Liver (tissue), 9 donors: ENCODE data around the gene INTS12. TPM values are rescaled to one million over a fixed set of nuclear protein-coding genes. Genes with fewer than 3 reads are reported as not detected.

Experiments
- DNase-seq: peaks from one replicate; pipeline ENCODE4 v3.0.0-alpha.2; 2017; ENCODE audit warnings: low spot score
- H3K27ac ChIP-seq, 2 donors: one replicate each; pipeline ENCODE4 v1.7.0; 2013; ENCODE audit warnings: inconsistent platforms in 2 of 2, low read length in 2 of 2, control low read depth in 1 of 2, low read depth in 1 of 2, mild to moderate bottlenecking in 1 of 2
- H3K27me3 ChIP-seq, 4 donors: one replicate each; pipeline versions ENCODE4 v1.6.1 to v1.7.0; 2013; ENCODE audit warnings: low read length in 3 of 4, inconsistent platforms in 1 of 4, mild to moderate bottlenecking in 1 of 4, moderate library complexity in 1 of 4; ENCODE audit not compliant: control insufficient read depth in 4 of 4, insufficient read depth in 4 of 4
- H3K36me3 ChIP-seq, 4 donors: one replicate each; pipeline versions ENCODE4 v1.6.1 to v1.7.0; 2013; ENCODE audit warnings: low read length in 3 of 4, mild to moderate bottlenecking in 3 of 4, low read depth in 1 of 4, moderate library complexity in 1 of 4; ENCODE audit not compliant: control insufficient read depth in 4 of 4, insufficient read depth in 3 of 4
- H3K4me1 ChIP-seq, 4 donors: one replicate each; pipeline versions ENCODE4 v1.6.1 to v1.7.0; 2013; ENCODE audit warnings: low read length in 3 of 4, mild to moderate bottlenecking in 3 of 4, moderate library complexity in 1 of 4; ENCODE audit not compliant: control insufficient read depth in 4 of 4, insufficient read depth in 4 of 4
- H3K4me3 ChIP-seq, 3 donors: one replicate each; pipeline versions ENCODE4 v1.6.1 to v1.7.0; 2013; ENCODE audit warnings: low read length in 3 of 3, control low read depth in 1 of 3, low read depth in 1 of 3, mild to moderate bottlenecking in 1 of 3
- H3K9ac ChIP-seq, 2 donors: one replicate each; pipeline ENCODE4 v1.7.0; 2013; ENCODE audit warnings: low read length in 2 of 2, mild to moderate bottlenecking in 2 of 2, moderate library complexity in 2 of 2, control low read depth in 1 of 2, low read depth in 1 of 2
- H3K9me3 ChIP-seq, 4 donors: one replicate each; pipeline versions ENCODE4 v1.6.1 to v1.7.0; 2013; ENCODE audit warnings: low read length in 3 of 4; ENCODE audit not compliant: control insufficient read depth in 4 of 4
- ATF3 ChIP-seq: IDR thresholded peaks from 2 replicates; pipeline ENCODE4 v1.6.1; 2016; ENCODE audit warnings: antibody characterized with exemption
- CTCF ChIP-seq: fragments of 150-350 bp; IDR thresholded peaks from 2 replicates; pipeline ENCODE4 v1.5.1; 2017; ENCODE audit warnings: improper control_type of control experiment, low read depth, low read length; ENCODE audit not compliant: missing input control
- EGR1 ChIP-seq, 2 donors: IDR thresholded peaks; 2 replicates each; pipeline ENCODE4 v1.6.1; 2016 to 2018; ENCODE audit warnings: antibody characterized with exemption in 2 of 2, low read depth in 2 of 2
- FOXA1 ChIP-seq: IDR thresholded peaks from 2 replicates; pipeline ENCODE4 v1.6.1; 2016; ENCODE audit warnings: antibody characterized with exemption
- FOXA2 ChIP-seq: IDR thresholded peaks from 2 replicates; pipeline ENCODE4 v1.6.1; 2016; ENCODE audit warnings: antibody characterized with exemption
- GABPA ChIP-seq, 2 donors: IDR thresholded peaks in 1 of 2; conservative IDR thresholded peaks in 1 of 2; 2 replicates each; pipeline ENCODE4 v1.6.1; 2016; ENCODE audit warnings: antibody characterized with exemption in 2 of 2, mild to moderate bottlenecking in 1 of 2, moderate library complexity in 1 of 2
- HNF4A ChIP-seq, 2 donors: conservative IDR thresholded peaks; 2 replicates each; pipeline ENCODE4 v1.6.1; 2016; ENCODE audit warnings: antibody characterized with exemption in 2 of 2, mild to moderate bottlenecking in 2 of 2
- HNF4G ChIP-seq: IDR thresholded peaks from 2 replicates; pipeline ENCODE4 v1.6.1; 2016; ENCODE audit warnings: antibody characterized with exemption
- JUND ChIP-seq, 2 donors: IDR thresholded peaks; 2 replicates each; pipeline ENCODE4 v1.6.1; 2016; ENCODE audit warnings: antibody characterized with exemption in 2 of 2
- MAX ChIP-seq: IDR thresholded peaks from 2 replicates; pipeline ENCODE4 v1.6.1; 2016; ENCODE audit warnings: antibody characterized with exemption
- NR2F2 ChIP-seq: IDR thresholded peaks from 2 replicates; pipeline ENCODE4 v1.6.1; 2016; ENCODE audit warnings: antibody characterized with exemption
- RAD21 ChIP-seq, 2 donors: IDR thresholded peaks; 2 replicates each; pipeline ENCODE4 v1.6.1; 2016; ENCODE audit warnings: antibody characterized with exemption in 2 of 2, mild to moderate bottlenecking in 2 of 2
- RXRA ChIP-seq, 2 donors: IDR thresholded peaks; 2 replicates each; pipeline ENCODE4 v1.6.1; 2017 to 2018; ENCODE audit warnings: antibody characterized with exemption in 2 of 2, mild to moderate bottlenecking in 1 of 2
- SP1 ChIP-seq: IDR thresholded peaks from 2 replicates; pipeline ENCODE4 v1.6.1; 2018; ENCODE audit warnings: antibody characterized with exemption, mild to moderate bottlenecking
- TAF1 ChIP-seq: conservative IDR thresholded peaks from 2 replicates; pipeline ENCODE4 v1.6.1; 2016; ENCODE audit warnings: antibody characterized with exemption, mild to moderate bottlenecking
- YY1 ChIP-seq: IDR thresholded peaks from 2 replicates; pipeline ENCODE4 v1.6.1; 2016; ENCODE audit warnings: antibody characterized with exemption, mild to moderate bottlenecking
- ZBTB33 ChIP-seq: IDR thresholded peaks from 2 replicates; pipeline ENCODE4 v1.6.1; 2016; ENCODE audit warnings: antibody characterized with exemption
- WGBS: extraction: QIAGEN DNeasy Blood & Tissue Kit; methylation state at CpG from one replicate; pipeline ENCODE4 v1.1.7; 2013; 5-methylcytosine and 5-hydroxymethylcytosine counted together
- polyA plus RNA-seq, 2 donors: library from polyadenylated mRNA; stranded (reverse) in 1 of 2; unstranded in 1 of 2; fragments of 200-250 nt in 1 of 2; fragments of >200 nt in 1 of 2; fragmentation: Nextera tagmentation in 1 of 2; extraction: Ambion mirVana in 1 of 2; gene quantifications; one replicate each; pipeline versions ENCODE4 v1.2.1 to v1.2.3, GENCODE V29; 2013 to 2015
- total RNA-seq, 2 donors: library from RNA; depleted of rRNA; stranded (reverse); fragments of >200 nt; gene quantifications; one replicate each; pipeline ENCODE4 v1.2.3, GENCODE V29; 2014
- TF ChIP-seq, protein P1 (sequence below): IDR thresholded peaks from 2 replicates; pipeline ENCODE4 v1.6.1; 2016; ENCODE audit warnings: antibody characterized with exemption, mild to moderate bottlenecking
- donor health status: healthy.
- donor health status: healthy.
- donor health status: healthy.
- donor health status: healthy.
- donor health status: healthy.

Gene INTS12
- total and polyA plus RNA-seq, 4 donors, result 9.4 to 16.4 (median 13.5) TPM

GRCh38 chr4:105662935-105663675 is 45.4 kb downstream of the INTS12 start:
- Histone ChIP-seq H3K9ac (no peak overlapping the region), H3K27ac (no peak overlapping the region), H3K4me3 (no peak overlapping the region), H3K4me1 (peaks cover 0 to 2% (median 0%) of the 10 kb centered on the region in 4 donors), H3K36me3 (no peaks in the 10 kb centered on the region), H3K9me3 (no peaks in the 10 kb centered on the region), H3K27me3 (no peaks in the 10 kb centered on the region)
- no peak for DNase-seq
- WGBS, result 92% methylated on average over 2 of the region's 2 CpGs
- no peak for TF ChIP-seq ATF3
- TF ChIP-seq TAF1, result no peak
- no peak for TF ChIP-seq EGR1 (IDR thresholded peaks at IDR 0.05; ENCODE audit: low read depth in 2 of 2)
- TF ChIP-seq NR2F2, result no peak
- no peak for TF ChIP-seq CTCF
- no peak for TF ChIP-seq HNF4A (conservative IDR thresholded peaks at IDR 0.05)
- TF ChIP-seq ZBTB33, result no peak
- no peak for TF ChIP-seq MAX
- TF ChIP-seq YY1, result no peak
- TF ChIP-seq SP1, result no peak
- TF ChIP-seq RAD21 (IDR thresholded peaks at IDR 0.05), result no peak

GRCh38 chr4:105661028-105661427 is 47.5 kb downstream of the INTS12 start:
- Histone ChIP-seq H3K9ac (no peak overlapping the region), H3K27me3 (no peaks in the 10 kb centered on the region), H3K4me3 (no peak overlapping the region), H3K27ac (no peak overlapping the region), H3K4me1 (no peaks in the 10 kb centered on the region), H3K9me3 (no peaks in the 10 kb centered on the region), H3K36me3 (no peaks in the 10 kb centered on the region)
- WGBS, result 98% methylated on average over 3 of the region's 3 CpGs
- no peak for DNase-seq
- TF ChIP-seq RXRA (IDR thresholded peaks at IDR 0.05) (no peak), JUND (IDR thresholded peaks at IDR 0.05) (no peak), TAF1 (no peak), CTCF (no peak), HNF4A (conservative IDR thresholded peaks at IDR 0.05) (no peak), YY1 (no peak), EGR1 (IDR thresholded peaks at IDR 0.05; ENCODE audit: low read depth in 2 of 2) (no peak), ATF3 (no peak), ZBTB33 (no peak), SP1 (no peak), RAD21 (IDR thresholded peaks at IDR 0.05) (no peak), HNF4G (no peak), FOXA1 (no peak), NR2F2 (no peak), FOXA2 (no peak), GABPA (IDR thresholded peaks at IDR 0.05 in 1 of 2, conservative IDR thresholded peaks at IDR 0.05 in 1 of 2) (no peak)
- TF ChIP-seq, protein P1, sequence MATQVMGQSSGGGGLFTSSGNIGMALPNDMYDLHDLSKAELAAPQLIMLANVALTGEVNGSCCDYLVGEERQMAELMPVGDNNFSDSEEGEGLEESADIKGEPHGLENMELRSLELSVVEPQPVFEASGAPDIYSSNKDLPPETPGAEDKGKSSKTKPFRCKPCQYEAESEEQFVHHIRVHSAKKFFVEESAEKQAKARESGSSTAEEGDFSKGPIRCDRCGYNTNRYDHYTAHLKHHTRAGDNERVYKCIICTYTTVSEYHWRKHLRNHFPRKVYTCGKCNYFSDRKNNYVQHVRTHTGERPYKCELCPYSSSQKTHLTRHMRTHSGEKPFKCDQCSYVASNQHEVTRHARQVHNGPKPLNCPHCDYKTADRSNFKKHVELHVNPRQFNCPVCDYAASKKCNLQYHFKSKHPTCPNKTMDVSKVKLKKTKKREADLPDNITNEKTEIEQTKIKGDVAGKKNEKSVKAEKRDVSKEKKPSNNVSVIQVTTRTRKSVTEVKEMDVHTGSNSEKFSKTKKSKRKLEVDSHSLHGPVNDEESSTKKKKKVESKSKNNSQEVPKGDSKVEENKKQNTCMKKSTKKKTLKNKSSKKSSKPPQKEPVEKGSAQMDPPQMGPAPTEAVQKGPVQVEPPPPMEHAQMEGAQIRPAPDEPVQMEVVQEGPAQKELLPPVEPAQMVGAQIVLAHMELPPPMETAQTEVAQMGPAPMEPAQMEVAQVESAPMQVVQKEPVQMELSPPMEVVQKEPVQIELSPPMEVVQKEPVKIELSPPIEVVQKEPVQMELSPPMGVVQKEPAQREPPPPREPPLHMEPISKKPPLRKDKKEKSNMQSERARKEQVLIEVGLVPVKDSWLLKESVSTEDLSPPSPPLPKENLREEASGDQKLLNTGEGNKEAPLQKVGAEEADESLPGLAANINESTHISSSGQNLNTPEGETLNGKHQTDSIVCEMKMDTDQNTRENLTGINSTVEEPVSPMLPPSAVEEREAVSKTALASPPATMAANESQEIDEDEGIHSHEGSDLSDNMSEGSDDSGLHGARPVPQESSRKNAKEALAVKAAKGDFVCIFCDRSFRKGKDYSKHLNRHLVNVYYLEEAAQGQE, result no peak
